Measurements from ENCODE around the gene ZNF516.

DNA sequence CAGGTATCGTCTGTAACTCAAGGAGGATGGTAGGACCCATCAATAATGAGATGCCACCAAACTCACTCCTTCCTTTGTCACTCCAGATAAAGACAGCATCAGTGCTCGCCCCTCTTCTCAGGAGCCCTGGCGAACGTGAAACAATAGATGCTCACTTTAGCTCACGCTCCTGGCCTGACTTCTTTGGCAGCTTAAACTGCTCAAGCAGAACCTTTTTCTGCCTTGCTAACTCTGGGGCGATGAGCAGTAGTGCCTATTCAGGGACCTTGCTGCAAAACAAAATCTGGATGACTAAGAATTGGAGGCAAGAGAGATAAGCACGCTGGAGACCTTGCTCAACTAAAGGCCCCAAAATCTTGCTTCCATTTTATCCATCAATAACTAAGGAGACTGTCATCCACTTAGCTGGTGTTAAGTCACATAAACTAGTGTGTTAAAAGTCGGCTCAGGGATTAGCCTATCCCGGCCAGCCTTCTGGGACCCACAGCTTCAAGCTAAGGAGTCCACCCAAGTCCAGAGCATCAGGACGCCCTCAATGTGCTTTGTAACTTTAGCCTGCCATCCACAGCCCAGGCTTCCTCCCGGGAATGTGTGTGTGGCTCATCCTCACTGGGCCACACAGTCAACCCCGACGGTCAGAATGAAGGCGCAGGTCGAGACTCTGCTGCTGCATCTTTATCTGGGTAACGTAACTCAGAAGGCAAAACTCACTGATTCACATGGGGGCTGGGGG is 38.9 kb downstream of the ZNF516 start:
- TF ChIP-seq POLR2A (IDR thresholded peaks at IDR 0.05) (no peak), CTCF (IDR thresholded peaks at IDR 0.05) (no peak)
